ENCODE results near the gene MZF1.

MZF1 gene

GRCh38 chr19:58561373-58562121 lies 11.6 kb downstream of the MZF1 start:
- H3K27me3 Mint-ChIP-seq = no peaks in the 10 kb centered on the region
- no peaks in the 10 kb centered on the region for H3K9me3 Mint-ChIP-seq
- peaks cover 55% of the 10 kb centered on the region for H3K4me1 Mint-ChIP-seq (ENCODE audit: low read depth)
- H3K36me3 Mint-ChIP-seq (ENCODE audit: low read depth) = peaks cover 30% of the 10 kb centered on the region
- peak overlapping the region; percentile 82 for H3K27ac Mint-ChIP-seq
- peak overlapping the region; percentile 81 for H3K4me3 Mint-ChIP-seq

DNA sequence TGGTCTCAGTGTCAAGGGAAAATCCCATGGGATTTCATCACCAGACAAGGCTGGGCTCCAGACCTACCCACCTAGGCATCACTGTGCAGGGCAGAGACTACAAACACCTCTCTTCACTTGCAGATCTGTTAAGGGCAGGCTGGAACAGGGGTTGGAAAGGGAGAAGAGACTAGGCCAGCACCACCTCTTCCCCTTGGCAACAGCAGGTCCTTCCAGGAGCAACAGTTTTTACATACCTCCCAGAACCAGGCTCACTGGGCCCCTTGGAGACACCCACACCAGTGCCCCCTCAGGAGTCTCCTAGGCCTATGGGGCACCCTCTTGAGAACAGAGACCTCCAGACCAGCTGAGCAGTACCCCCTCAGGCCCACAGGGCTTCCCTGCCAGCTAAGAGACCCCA lies 12.2 kb downstream of the MZF1 start:
- Mint-ChIP-seq H3K27ac (peak overlapping the region; percentile 100), H3K36me3 (ENCODE audit: low read depth) (peaks cover 36% of the 10 kb centered on the region), H3K4me3 (peak overlapping the region; percentile 81), H3K27me3 (no peaks in the 10 kb centered on the region), H3K4me1 (ENCODE audit: low read depth) (peaks cover 61% of the 10 kb centered on the region), H3K9me3 (no peaks in the 10 kb centered on the region)

DNA sequence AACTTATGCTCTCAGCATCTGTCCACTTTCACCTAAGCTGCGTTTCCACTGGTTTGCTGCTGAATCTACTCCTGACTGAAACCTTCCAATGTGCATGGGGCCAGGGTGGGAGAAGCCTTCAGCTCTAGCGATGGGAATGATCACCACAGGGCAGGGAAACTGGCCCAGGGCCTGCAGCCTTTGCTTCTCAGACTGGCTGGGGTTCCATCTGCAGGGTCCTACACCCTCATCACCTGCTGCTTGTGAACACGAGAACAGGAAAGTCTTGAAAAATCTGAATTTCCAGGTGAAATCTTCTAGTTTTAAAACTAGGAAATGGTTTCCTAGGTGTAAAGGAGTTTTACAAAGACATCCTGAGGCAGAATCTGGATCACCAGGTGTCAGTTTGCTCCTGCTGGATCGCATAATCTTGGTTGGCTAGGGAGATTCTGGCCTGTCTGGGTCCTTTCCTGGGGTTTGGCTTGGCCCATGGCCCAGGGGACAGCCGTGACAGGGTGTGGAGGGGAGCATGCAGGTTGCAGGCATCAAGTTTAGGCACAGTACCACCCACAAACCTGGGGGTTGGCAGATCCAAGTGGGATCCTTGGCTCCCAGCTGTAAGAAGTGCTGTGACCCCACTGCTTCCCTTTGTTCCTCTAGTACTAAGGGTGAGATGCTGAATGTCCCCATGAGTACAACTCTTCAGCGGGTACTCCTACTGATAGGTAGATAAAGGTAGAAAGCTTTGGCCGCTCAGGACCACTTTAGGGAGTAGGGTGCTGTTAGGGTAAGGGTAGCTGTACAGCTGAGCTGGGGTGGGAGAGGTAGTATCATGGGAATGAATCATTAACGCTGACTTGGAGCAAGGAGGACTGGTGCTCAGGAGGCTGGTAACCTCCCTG lies 12.9 kb downstream of the MZF1 start:
- H3K27me3 Mint-ChIP-seq = no peaks in the 10 kb centered on the region
- peak overlapping the region; percentile 99 for H3K4me3 Mint-ChIP-seq
- peaks cover 43% of the 10 kb centered on the region for H3K36me3 Mint-ChIP-seq (ENCODE audit: low read depth)
- H3K9me3 Mint-ChIP-seq = no peaks in the 10 kb centered on the region
- peak overlapping the region; percentile 100 for H3K27ac Mint-ChIP-seq
- peaks cover 67% of the 10 kb centered on the region for H3K4me1 Mint-ChIP-seq (ENCODE audit: low read depth)

DNA sequence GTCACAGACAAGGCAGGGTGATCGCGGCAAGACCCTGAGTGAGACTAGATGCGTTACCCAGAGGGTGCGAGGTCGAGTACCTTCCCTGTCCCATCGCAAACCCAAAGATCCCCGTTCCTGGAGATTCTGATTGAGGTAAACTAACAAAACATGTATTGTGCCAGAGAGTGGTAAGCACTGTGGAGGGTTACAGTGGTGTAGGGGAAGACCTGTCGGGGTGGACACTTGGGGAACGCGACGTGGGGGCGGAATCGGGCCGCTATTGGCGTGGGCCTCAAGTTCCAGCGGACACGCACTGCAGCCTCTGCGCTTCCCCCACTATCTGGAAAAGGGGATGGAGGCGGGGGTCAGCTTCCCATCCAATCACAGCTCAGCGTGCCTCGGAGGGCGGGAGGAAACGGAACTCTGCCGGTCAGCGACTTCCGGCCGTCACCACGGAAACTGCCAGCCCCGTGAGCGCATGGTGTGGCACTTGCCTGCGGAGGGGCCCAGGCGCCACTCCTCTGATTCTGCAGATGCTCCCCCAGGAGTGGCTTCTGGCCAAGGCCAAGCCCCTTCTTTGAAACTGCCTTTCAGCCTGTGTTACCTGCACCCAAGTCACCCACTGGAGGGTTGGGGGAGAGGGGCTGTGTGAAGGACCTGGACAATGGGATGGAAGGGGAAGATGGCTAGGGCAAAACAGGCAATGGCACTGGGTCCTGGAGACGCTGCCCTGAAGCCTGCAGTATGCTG lies 13.7 kb downstream of the MZF1 start:
- H3K27ac Mint-ChIP-seq = peak overlapping the region; percentile 100
- H3K4me3 Mint-ChIP-seq = peak overlapping the region; percentile 99
- no peaks in the 10 kb centered on the region for H3K27me3 Mint-ChIP-seq
- H3K36me3 Mint-ChIP-seq (ENCODE audit: low read depth) = peaks cover 45% of the 10 kb centered on the region
- H3K4me1 Mint-ChIP-seq (ENCODE audit: low read depth) = peaks cover 73% of the 10 kb centered on the region
- no peaks in the 10 kb centered on the region for H3K9me3 Mint-ChIP-seq

- peak overlapping the region; percentile 100 for H3K27ac Mint-ChIP-seq
- no peaks in the 10 kb centered on the region for H3K27me3 Mint-ChIP-seq
- no peaks in the 10 kb centered on the region for H3K9me3 Mint-ChIP-seq
- H3K4me3 Mint-ChIP-seq = peak overlapping the region; percentile 99
- peaks cover 52% of the 10 kb centered on the region for H3K36me3 Mint-ChIP-seq (ENCODE audit: low read depth)
- H3K4me1 Mint-ChIP-seq (ENCODE audit: low read depth) = peaks cover 77% of the 10 kb centered on the region
These were observed 14.4 kb downstream of the MZF1 start for GRCh38 chr19:58558623-58559274.

DNA sequence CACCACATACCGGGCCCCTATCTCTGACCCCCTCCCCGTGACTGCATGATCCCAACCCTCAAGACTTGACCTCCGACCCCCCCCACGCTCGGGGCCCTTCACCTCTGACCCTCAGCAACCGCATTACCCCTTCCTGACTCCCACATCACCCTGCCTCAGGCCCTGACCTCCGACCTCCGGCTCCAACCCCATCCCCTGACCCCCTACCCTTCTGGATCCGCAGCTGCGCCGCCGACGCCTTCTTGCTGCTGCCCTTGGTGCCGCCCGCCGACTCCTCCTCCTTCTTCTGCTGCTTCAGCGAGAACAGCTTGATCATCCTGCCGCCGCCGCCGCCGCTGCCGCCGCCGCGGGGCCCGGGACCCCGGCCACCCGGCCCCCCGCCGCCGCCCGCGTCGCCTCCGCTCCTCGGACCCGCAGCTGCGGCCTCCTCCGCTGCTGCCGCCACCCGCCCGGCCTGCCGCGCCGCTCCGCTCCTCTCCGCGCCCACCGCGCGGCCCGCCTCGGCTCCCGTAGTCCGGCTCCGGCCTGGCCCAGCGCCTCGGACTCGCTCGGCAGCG lies 15.0 kb downstream of the MZF1 start, which contains the start of gene UBE2M:
UBE2M (minus strand) TSS at position 546 of the 557 bp plus-strand sequence; CDS start at position 316, 230 bp downstream.
- H3K4me1 Mint-ChIP-seq (ENCODE audit: low read depth) = peaks cover 75% of the 10 kb centered on the region
- H3K36me3 Mint-ChIP-seq (ENCODE audit: low read depth) = peaks cover 50% of the 10 kb centered on the region
- no peaks in the 10 kb centered on the region for H3K27me3 Mint-ChIP-seq
- peak within 1 kb of the TSS; percentile 100 for H3K27ac Mint-ChIP-seq
- peak within 1 kb of the TSS; percentile 99 for H3K4me3 Mint-ChIP-seq
- H3K9me3 Mint-ChIP-seq = no peaks in the 10 kb centered on the region

DNA sequence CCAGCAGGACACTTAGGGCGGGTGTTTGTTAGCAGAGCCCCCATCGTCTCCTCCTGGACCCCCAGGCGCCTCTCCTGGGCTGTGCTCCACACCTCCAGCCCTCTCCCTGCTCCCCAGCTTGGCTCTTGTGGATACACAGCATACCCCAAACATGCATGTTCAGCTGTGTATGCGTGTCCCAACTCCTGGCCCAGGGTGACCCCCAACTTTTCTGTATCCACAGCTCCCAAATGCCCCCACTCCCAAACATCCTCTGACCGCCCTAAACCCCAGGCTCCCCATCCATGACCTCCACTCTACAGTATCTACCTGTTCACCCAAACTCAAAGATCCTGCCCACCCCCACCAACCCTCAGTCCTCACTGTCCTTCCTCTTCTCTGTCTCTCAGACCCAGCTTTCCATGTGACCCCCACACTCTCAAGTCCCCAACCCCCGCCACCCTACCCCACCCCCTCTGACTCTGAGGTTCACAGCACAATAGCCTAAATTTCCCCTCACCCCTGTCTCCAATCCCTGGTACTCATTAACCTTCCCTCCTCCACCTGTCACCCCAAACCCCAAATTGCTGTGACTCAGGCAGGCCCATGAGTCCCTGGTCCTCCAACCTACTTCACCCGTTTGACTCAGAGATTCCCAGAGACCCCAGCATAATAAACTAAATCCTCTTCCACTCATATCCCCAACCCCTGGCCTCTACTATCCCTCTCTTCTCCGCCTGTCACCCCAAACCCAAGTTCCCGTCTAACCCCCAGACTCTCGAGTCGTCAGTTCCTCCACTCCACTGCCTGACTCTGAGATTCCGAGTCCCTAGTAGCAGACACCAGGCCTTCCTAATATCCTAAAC lies 15.7 kb downstream of the MZF1 start:
- peak overlapping the region; percentile 99 for H3K27ac Mint-ChIP-seq
- H3K27me3 Mint-ChIP-seq = no peaks in the 10 kb centered on the region
- H3K4me3 Mint-ChIP-seq = peak overlapping the region; percentile 99
- H3K36me3 Mint-ChIP-seq (ENCODE audit: low read depth) = peaks cover 56% of the 10 kb centered on the region
- H3K4me1 Mint-ChIP-seq (ENCODE audit: low read depth) = peaks cover 77% of the 10 kb centered on the region
- no peaks in the 10 kb centered on the region for H3K9me3 Mint-ChIP-seq

DNA sequence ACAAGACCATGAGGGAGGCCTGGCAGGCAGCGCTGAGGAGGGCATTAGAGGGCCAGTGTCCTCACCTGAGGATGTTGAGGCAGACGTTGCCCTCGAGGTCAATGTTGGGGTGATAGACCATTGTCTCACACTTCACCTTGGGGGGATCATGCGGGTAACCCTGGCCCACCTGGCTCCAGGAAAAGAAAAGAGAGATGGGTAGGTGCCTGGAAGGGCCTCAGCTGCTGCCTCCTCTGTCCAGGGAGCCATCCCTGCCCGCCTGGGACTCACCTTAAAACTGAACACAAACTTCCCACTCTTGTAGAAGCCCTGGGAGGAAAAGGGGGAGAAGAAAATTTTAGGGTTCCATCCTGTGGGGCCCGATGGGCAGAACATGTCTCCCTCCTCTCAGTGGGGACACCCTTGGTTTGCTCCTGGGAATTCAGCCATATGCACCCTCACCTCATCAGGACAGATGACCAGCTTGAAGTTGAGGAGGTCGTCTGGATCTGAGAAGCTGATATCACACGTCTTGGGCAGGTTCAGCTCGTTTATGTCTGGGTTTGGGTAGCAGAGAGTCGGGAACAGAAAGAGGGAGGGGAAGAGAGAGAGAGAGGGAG lies 16.4 kb downstream of the MZF1 start:
- Mint-ChIP-seq H3K4me3 (peak overlapping the region; percentile 99), H3K4me1 (ENCODE audit: low read depth) (peaks cover 74% of the 10 kb centered on the region), H3K36me3 (ENCODE audit: low read depth) (peaks cover 62% of the 10 kb centered on the region), H3K9me3 (no peaks in the 10 kb centered on the region), H3K27ac (peak overlapping the region; percentile 99), H3K27me3 (no peaks in the 10 kb centered on the region)

DNA sequence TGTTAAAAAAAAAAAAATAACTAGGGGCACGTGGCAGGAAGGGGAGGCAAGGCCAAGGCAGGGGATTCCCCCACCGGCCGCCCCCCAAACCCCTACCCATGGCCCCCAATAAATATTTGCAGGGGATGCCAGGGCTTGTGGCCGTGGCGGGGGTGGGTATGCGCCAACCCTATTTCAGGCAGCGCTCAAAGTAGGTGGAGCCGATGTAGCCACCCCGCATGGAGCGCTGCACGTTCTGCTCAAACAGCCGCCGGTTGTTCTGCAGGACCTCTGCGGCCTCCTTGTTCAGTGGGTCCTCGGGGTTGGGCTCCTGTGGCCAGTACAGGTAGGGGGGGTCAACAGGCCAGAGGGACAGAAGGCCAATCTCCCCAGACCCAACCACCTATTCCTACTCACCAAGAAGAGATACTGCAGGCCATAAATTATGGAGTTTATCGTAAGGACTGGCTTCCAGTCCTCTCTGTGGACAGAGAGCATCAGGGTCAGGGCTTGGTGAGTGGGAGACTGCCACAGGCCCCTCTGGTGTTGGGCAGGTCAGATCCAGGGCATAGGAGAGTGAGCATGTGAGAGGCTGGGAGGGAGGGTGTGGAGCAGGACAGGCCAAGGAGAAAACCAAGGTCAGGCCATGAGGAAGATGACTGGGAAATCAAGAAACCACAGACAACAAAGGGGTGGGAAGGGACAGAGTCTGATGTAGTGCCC lies 17.1 kb downstream of the MZF1 start:
- Mint-ChIP-seq H3K27me3 (no peaks in the 10 kb centered on the region), H3K27ac (peak overlapping the region; percentile 99), H3K4me3 (peak overlapping the region; percentile 99), H3K9me3 (no peaks in the 10 kb centered on the region), H3K4me1 (ENCODE audit: low read depth) (peaks cover 68% of the 10 kb centered on the region), H3K36me3 (ENCODE audit: low read depth) (peaks cover 63% of the 10 kb centered on the region)

GRCh38 chr19:58555369-58555885 lies 17.7 kb downstream of the MZF1 start:
- Mint-ChIP-seq H3K4me3 (peak overlapping the region; percentile 99), H3K36me3 (ENCODE audit: low read depth) (peaks cover 70% of the 10 kb centered on the region), H3K9me3 (no peaks in the 10 kb centered on the region), H3K27me3 (no peaks in the 10 kb centered on the region), H3K27ac (peak overlapping the region; percentile 99), H3K4me1 (ENCODE audit: low read depth) (peaks cover 61% of the 10 kb centered on the region)

- H3K36me3 Mint-ChIP-seq (ENCODE audit: low read depth) = peaks cover 76% of the 10 kb centered on the region
- H3K27ac Mint-ChIP-seq = peak within 1 kb of the TSS; percentile 99
- H3K4me1 Mint-ChIP-seq (ENCODE audit: low read depth) = peaks cover 54% of the 10 kb centered on the region
- H3K27me3 Mint-ChIP-seq = no peaks in the 10 kb centered on the region
- H3K4me3 Mint-ChIP-seq = peak within 1 kb of the TSS; percentile 99
- no peaks in the 10 kb centered on the region for H3K9me3 Mint-ChIP-seq
These were observed 18.4 kb downstream of the MZF1 start, which contains the start of gene CHMP2A for GRCh38 chr19:58554494-58555368. TSS of gene CHMP2A (minus strand) at chr19:58555105. CDS start at chr19:58554212, 893 bp downstream.
